ENCODE results near the gene OR6F1. TPM values are rescaled to one million over a fixed set of nuclear protein-coding genes. Genes with fewer than 3 reads are reported as not detected.

The OR6F1 gene
- total and polyA plus RNA-seq, 2 experiments from 2014 or later = not detected

- Mint-ChIP-seq H3K36me3 (ENCODE audit: low read depth) (peaks cover 3% of the 10 kb centered on the region; the same call in 2 of the 3 replicates), H3K27ac (no peak overlapping the region), H3K9me3 (peaks cover 69% of the 10 kb centered on the region), H3K27me3 (ENCODE audit: insufficient read depth, low read depth, poor library complexity) (no peaks in the 10 kb centered on the region), H3K4me1 (no peaks in the 10 kb centered on the region), H3K4me3 (no peak overlapping the region)
- Histone ChIP-seq H3K36me3 (ENCODE audit: insufficient read depth) (no peaks in the 10 kb centered on the region), H2AFZ (no peak overlapping the region), H3K79me2 (replicated peaks; ENCODE audit: insufficient read depth) (no peaks in the 10 kb centered on the region), H3K4me2 (no peak overlapping the region), H3K4me1 (ENCODE audit: insufficient read depth) (no peaks in the 10 kb centered on the region), H3F3A (replicated peaks; ENCODE audit: low read depth) (no peaks in the 10 kb centered on the region), H4K20me1 (replicated peaks; ENCODE audit: insufficient read depth) (no peaks in the 10 kb centered on the region), H3K9me2 (ENCODE audit: insufficient read depth) (peaks cover 6% of the 10 kb centered on the region; the same call in 1 of the 2 replicates), H3K4me3 (no peak overlapping the region), H3K27me3 (ENCODE audit: insufficient read depth) (no peaks in the 10 kb centered on the region), H3K27ac (ENCODE audit: low read depth) (no peak overlapping the region)
- TF ChIP-seq ZNF114 (CRISPR knock-in tag; IDR thresholded peaks at IDR 0.05) (no peak), ZNF331 (CRISPR knock-in tag; IDR thresholded peaks at IDR 0.05; ENCODE audit: low read depth) (no peak), CREB1 (CRISPR knock-in tag; IDR thresholded peaks at IDR 0.05; ENCODE audit: low read depth) (no peak), JUNB (IDR thresholded peaks at IDR 0.05; ENCODE audit: unreplicated experiment) (no peak), ZNF462 (CRISPR knock-in tag; IDR thresholded peaks at IDR 0.05) (no peak), CTCF (conservative IDR thresholded peaks at IDR 0.05; ENCODE audit: low read depth in 2 of 2) (no peak)
- no peak for DNase-seq (ENCODE audit: low spot score)
- ATAC-seq = no peak
These were observed 15.1 kb downstream of the OR6F1 start for GRCh38 chr1:247701338-247701737.

Data from GM23338 (cell line).